Limb (tissue), 2 donors: ENCODE measurements around the gene MDGA2.
"Not testable (repeated sequence)": the region's sequence is repeated elsewhere in the genome, so short reads cannot be mapped to it uniquely, and the experiment has no call there.

Experiments
- DNase-seq, 2 donors: peaks; one replicate each; pipeline ENCODE4 v3.0.0-alpha.2; 2016; ENCODE audit errors: extremely low spot score in 2 of 2

Gene MDGA2

DNA sequence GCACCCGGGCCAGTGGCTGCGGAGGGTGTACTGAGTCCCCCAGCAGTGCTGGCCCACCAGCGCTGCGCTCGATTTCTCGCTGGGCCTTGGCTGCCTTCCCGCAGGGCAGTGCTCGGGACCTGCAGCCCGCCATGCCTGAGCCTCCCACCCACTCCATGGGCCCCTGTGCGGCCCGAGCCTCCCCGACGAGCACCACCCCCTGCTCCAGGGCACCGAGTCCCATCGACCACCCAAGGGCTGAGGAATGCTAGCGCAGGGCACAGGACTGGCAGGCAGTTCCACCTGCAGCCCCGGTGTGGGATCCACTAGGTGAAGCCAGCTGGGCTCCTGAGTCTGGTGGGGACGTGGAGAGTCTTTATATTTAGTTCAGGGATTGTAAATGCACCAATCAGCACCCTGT lies 432.8 kb downstream of the MDGA2 start:
- DNase-seq, result not testable (repeated sequence)

DNA sequence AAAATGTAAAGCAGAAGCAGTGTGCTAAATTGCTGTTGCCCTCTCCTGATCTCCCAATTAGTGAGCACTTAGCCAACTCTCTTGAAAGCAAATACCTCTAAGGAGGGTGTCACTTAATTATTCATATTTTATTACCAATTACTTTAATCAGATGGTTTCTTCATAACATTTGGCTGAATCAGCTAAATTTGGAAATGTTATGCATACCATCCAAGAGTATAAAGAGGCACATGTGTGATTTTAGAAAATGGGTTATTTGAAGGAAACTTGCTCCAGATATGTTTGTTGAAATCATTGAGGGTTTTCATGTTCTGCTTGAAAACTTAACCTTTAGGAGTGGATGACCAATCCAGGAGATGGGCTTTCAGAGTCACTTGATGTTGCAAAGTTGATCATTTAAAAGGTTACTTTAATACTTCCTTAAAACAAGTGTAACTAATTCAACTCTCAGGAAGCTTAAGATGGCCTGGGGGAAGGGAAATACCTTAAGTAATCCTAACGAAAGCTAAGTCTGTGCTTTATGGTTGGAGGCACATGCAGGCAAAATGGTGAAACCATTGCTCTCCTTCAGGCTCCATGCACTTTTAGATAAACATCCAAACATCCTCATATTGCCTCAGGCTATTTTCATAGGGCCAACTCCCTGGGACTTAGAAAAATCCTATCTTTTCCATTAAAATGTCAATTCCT lies 434.5 kb downstream of the MDGA2 start:
- DNase-seq, result no peak

GRCh38 chr14:47235619-47236018 lies 439.8 kb downstream of the MDGA2 start:
- DNase-seq, result no peak

GRCh38 chr14:47226877-47227520 lies 448.4 kb downstream of the MDGA2 start:
- no peak for DNase-seq

DNA sequence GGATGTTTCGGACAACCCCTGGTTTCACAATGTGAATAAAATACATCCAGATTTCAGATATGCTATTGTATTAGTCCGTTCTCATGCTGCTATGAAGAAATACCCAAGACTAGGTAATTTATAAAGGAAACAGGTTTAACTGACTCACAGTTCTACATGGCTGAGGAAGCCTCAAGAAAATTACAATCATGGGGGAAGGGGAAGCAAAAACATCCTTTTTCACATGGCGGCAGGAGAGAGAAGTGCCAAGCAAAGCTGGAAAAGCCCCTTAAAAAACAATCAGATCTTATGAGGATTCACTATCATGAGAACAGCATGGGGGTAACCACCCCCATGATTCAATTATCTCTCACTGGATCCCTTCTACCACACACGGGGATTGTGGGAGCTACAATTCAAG lies 451.7 kb downstream of the MDGA2 start:
- DNase-seq, result no peak

- no peak for DNase-seq
These were observed 455.3 kb downstream of the MDGA2 start for GRCh38 chr14:47220096-47220495.

GRCh38 chr14:47211263-47211662 lies 464.1 kb downstream of the MDGA2 start:
- DNase-seq, result no peak

- DNase-seq, result no peak
These were observed 465.3 kb downstream of the MDGA2 start for GRCh38 chr14:47210099-47210498.

- no peak for DNase-seq
These were observed 467.0 kb downstream of the MDGA2 start for GRCh38 chr14:47208434-47208833.

GRCh38 chr14:47207617-47208016 lies 467.8 kb downstream of the MDGA2 start:
- DNase-seq, result no peak

- no peak for DNase-seq
These were observed 474.7 kb downstream of the MDGA2 start for GRCh38 chr14:47200740-47201139.

DNA sequence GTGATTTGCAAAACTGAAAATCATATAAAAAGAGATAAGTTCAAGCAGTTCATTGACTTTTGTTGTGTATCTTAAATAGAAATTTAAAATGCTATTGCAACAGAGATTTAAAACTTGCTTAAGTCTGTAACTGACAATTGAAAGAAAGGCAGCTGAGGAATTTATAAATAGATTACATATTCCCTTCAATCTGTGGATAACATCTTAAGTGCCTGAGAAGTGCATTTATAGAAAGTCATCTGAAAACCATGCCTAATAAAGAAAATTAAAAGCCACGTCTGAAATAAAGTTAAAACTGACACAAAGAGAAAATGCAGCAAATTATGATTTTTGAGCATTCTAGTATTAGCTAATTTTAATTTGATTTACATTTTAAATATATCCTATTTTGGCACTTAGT lies 479.8 kb downstream of the MDGA2 start:
- no peak for DNase-seq

GRCh38 chr14:47194055-47194454 lies 481.4 kb downstream of the MDGA2 start:
- DNase-seq, result peak in 1 of 2 donors; percentile 10

GRCh38 chr14:47192203-47192602 lies 483.2 kb downstream of the MDGA2 start:
- DNase-seq, result not testable (repeated sequence)

GRCh38 chr14:47191700-47192099 lies 483.7 kb downstream of the MDGA2 start:
- no peak for DNase-seq

DNA sequence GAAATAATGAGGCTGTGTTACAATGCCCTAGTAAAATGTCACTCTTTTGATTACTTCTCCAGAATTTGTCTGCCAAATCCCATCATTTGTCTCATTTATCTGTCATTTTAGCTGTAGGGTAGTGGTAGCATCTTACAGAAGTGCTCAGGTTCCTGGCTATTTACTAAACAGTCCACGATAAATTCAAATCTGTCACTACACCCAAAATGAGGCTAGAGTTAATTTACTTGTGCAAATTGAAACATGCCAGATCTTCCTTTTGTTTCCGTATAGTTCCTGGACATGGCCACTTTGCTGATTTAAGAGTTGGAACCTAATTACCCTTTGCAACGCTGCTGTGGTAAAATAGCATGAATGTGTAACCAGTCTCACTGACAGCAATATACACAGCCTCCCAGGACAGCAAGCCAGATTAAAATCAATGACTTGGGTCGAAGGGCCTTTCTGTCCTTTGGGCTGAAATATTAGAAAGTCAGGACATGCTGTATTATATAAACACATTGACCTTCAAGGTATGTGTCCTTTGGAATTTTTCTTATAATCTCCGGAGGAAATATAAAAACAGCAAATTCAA lies 485.4 kb downstream of the MDGA2 start:
- no peak for DNase-seq

DNA sequence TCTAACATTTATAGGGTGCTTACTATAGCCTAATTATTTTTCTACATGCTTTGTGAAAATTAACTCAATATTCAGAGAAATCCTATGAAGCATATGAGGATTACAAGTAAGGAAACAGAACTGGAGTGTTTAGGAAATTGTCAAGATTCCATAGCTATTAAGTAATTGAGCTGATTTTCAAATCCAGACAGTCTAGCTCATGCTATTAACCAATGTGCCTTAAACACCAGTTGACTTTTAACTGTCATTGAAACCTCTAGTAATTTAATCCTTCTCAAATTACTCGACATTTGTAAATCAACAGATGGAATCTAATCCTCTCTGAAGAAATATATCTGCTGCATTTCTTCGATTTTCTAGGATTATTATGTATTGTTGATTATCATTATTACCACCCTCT lies 488.9 kb downstream of the MDGA2 start:
- DNase-seq, result peak in 1 of 2 donors; percentile 50

DNA sequence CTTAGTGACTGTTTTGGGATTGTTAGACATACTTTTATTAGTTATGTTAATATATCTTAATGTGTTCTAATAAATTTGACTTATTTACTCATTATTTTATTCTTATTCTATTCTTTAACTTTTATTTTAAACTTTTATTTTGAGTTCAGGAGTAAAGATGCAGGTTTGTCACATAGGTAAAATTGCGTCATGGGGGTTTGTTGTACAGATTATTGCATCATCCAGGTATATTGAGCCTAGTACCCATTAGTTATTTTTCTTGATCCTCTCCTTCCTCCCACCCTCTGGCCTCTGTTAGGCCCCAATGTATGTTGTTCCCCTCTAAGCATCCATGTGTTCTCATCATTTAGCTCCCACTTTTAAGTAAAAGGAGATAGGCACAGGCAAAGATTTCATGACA lies 495.5 kb downstream of the MDGA2 start:
- no peak for DNase-seq

DNA sequence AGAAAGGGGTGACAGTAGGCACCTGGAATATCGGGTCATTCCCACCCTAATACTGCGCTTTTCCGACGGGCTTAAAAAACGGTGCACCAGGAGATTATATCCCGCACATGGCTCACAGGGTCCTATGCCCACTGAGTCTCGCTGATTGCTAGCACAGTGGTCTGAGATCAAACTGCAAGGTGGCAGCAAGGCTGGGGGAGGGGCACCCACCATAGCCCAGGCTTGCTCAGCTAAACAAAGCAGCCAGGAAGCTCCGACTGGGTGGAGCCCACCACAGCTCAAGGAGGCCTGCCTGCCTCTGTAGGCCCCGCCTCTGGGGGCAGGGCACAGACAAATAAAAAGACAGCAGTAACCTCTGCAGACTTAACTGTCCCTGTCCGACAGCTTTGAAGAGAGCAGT lies 503.5 kb downstream of the MDGA2 start:
- not testable (repeated sequence) for DNase-seq

DNA sequence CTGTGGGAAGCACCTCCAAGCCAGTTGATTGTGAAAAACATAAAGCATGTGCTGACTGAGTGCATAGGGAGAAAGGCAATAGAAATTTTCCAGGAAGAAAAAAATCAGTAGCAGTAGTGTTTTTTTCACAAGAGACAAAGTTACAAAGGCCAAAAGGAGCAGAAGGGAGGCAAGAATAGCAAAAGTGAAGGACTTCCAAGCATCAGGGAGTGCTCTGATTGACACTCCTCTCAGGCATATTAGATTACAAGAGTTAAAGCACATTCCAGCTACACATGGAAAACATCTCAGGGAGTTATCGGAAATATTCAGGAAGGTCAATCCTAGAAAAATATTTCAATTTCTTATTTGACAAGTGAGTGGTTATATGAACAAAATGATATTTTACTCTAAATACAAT lies 508.0 kb downstream of the MDGA2 start:
- no peak for DNase-seq

DNA sequence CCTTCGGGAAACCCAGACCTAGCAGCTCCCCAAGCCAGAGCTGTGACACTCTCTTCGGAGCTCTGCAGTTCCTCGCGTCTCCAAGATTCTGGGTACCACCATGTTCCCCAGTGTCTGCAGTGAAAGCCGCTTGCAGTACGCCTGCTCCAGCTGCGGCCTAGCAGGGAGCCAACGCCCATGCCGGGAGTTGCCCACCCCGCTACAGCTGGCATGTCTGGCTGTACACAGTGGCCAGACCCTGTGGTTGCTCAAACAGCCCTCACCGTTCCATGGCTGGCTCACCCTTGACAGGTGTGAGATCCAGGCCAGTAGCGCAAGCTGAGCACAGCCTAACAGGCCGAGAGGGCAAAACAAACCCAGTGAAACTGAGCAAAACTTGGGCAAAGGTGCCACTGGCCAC lies 520.0 kb downstream of the MDGA2 start:
- no peak for DNase-seq

DNA sequence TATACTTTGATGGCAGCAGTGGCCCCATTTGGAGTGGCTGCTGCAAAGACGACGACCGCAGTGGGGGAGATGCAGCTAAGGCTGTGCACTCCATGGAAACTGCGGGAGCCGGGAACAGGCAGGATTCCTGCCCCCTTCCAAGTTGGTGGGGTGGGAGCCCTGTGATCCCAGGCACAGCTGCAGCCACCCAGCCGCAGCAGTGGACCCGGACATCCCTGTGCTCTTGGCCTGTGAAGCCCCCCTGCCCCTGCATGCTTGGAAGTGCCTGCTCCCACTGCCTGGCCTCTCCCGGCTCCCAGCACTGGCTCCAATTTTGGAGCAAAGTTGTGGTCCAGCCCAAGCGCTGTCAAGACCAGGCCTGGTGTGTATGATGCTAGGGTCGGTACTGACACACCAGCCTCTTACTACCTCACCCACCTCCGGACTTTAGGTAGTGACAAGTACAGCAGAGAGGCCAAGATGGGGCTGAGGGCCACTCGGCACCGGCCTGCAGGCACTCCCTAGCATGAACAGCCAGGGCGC lies 521.1 kb downstream of the MDGA2 start:
- no peak for DNase-seq

GRCh38 chr14:47153746-47154145 lies 521.7 kb downstream of the MDGA2 start:
- no peak for DNase-seq
